ENCODE results near the gene PGAM2.

PGAM2 gene

GRCh38 chr7:44103566-44103922 lies 38.2 kb upstream of the PGAM2 start:
- no peak for DNase-seq (ENCODE audit: low read depth in 2 of 2)

GRCh38 chr7:44102846-44103565 lies 37.6 kb upstream of the PGAM2 start:
- no peak for DNase-seq (ENCODE audit: low read depth in 2 of 2)

- no peak for DNase-seq (ENCODE audit: low read depth in 2 of 2)
These were observed 36.8 kb upstream of the PGAM2 start for GRCh38 chr7:44101966-44102845.

GRCh38 chr7:44101303-44101965 lies 36.1 kb upstream of the PGAM2 start:
- DNase-seq (ENCODE audit: low read depth in 2 of 2), result no peak

- no peak for DNase-seq (ENCODE audit: low read depth in 2 of 2)
These were observed 35.3 kb upstream of the PGAM2 start for GRCh38 chr7:44100458-44101302.

GRCh38 chr7:44099669-44100068 lies 34.3 kb upstream of the PGAM2 start:
- DNase-seq (ENCODE audit: low read depth in 2 of 2), result no peak

- no peak for DNase-seq (ENCODE audit: low read depth in 2 of 2)
These were observed 33.0 kb upstream of the PGAM2 start for GRCh38 chr7:44098092-44099068.

- DNase-seq (ENCODE audit: low read depth in 2 of 2), result no peak
These were observed 31.9 kb upstream of the PGAM2 start for GRCh38 chr7:44097064-44097932.

GRCh38 chr7:44096326-44096881 lies 31.0 kb upstream of the PGAM2 start:
- no peak for DNase-seq (ENCODE audit: low read depth in 2 of 2)

GRCh38 chr7:44095781-44096180 lies 30.4 kb upstream of the PGAM2 start:
- DNase-seq (ENCODE audit: low read depth in 2 of 2), result no peak

GRCh38 chr7:44094883-44095592 lies 29.7 kb upstream of the PGAM2 start:
- no peak for DNase-seq (ENCODE audit: low read depth in 2 of 2)

GRCh38 chr7:44094365-44094764 lies 29.0 kb upstream of the PGAM2 start:
- no peak for DNase-seq (ENCODE audit: low read depth in 2 of 2)

- DNase-seq (ENCODE audit: low read depth in 2 of 2), result no peak
These were observed 27.8 kb upstream of the PGAM2 start for GRCh38 chr7:44093102-44093641.

GRCh38 chr7:44087911-44088838 lies 22.8 kb upstream of the PGAM2 start:
- DNase-seq (ENCODE audit: low read depth in 2 of 2), result no peak

GRCh38 chr7:44086627-44087026 lies 21.3 kb upstream of the PGAM2 start:
- no peak for DNase-seq (ENCODE audit: low read depth in 2 of 2)

GRCh38 chr7:44085546-44085945 lies 20.2 kb upstream of the PGAM2 start:
- no peak for DNase-seq (ENCODE audit: low read depth in 2 of 2)

GRCh38 chr7:44084701-44085100 lies 19.3 kb upstream of the PGAM2 start:
- DNase-seq (ENCODE audit: low read depth in 2 of 2), result no peak
